Heart right ventricle (tissue), 16 donors: Measurements from ENCODE around the gene PCDHB12. TPM values are rescaled to one million over a fixed set of nuclear protein-coding genes. Genes with fewer than 3 reads are reported as not detected.
"Not testable (repeated sequence)": the region's sequence is repeated elsewhere in the genome, so short reads cannot be mapped to it uniquely, and the experiment has no call there.

ENCODE experiments used
- ATAC-seq, 8 donors: fragments of 200-7000 bp; cut with Tn5 transposase; one replicate each; pipeline ENCODE4 v1.9.1; 2020; ENCODE audit warnings: mild to moderate bottlenecking in 8 of 8, moderate library complexity in 8 of 8, moderate number of reproducible peaks in 1 of 8
- DNase-seq, 2 donors: peaks; one replicate each; pipeline ENCODE4 v3.0.0-alpha.2; 2020
- H3K27ac ChIP-seq, 10 donors: fragments of 200-600 bp; sonication (generic) in 2 of 10; one replicate each; pipeline versions ENCODE4 v1.5.0 to v1.8.0; 2020 to 2022; ENCODE audit warnings: mild to moderate bottlenecking in 3 of 10
- H3K27me3 ChIP-seq, 7 donors: fragments of 200-600 bp; one replicate each; pipeline ENCODE4 v1.8.0; 2021 to 2022; ENCODE audit warnings: mild to moderate bottlenecking in 2 of 7
- H3K36me3 ChIP-seq, 9 donors: fragments of 200-600 bp; sonication (generic) in 1 of 9; one replicate each; pipeline versions ENCODE4 v1.5.0 to v1.8.0; 2020 to 2022; ENCODE audit warnings: mild to moderate bottlenecking in 2 of 9
- H3K4me1 ChIP-seq, 9 donors: fragments of 200-600 bp; sonication (generic) in 1 of 9; one replicate each; pipeline versions ENCODE4 v1.5.0 to v1.8.0; 2020 to 2022; ENCODE audit warnings: mild to moderate bottlenecking in 4 of 9
- H3K4me3 ChIP-seq, 10 donors: fragments of 200-600 bp; sonication (generic) in 2 of 10; one replicate each; pipeline versions ENCODE4 v1.5.0 to v1.8.0; 2020 to 2022; ENCODE audit warnings: mild to moderate bottlenecking in 7 of 10, moderate library complexity in 2 of 10
- H3K9me3 ChIP-seq, 11 donors: fragments of 200-600 bp in 10 of 11; sonication (generic) in 2 of 11; one replicate each; pipeline versions ENCODE4 v1.5.0 to v1.8.0; 2013 to 2022; ENCODE audit warnings: mild to moderate bottlenecking in 2 of 11, control low read depth in 1 of 11, moderate library complexity in 1 of 11
- CTCF ChIP-seq, 9 donors: fragments of 200-600 bp; sonication (generic) in 2 of 9; IDR thresholded peaks; one replicate each; pipeline versions ENCODE4 v1.5.0 to v1.8.0; 2021 to 2022; ENCODE audit warnings: antibody characterized with exemption in 9 of 9, mild to moderate bottlenecking in 5 of 9, moderate library complexity in 1 of 9
- WGBS, 2 donors: extraction: QIAGEN DNeasy Blood & Tissue Kit; methylation state at CpG; one replicate each; pipeline ENCODE4 v1.1.7; 2013; ENCODE audit warnings: inconsistent platforms in 1 of 2; 5-methylcytosine and 5-hydroxymethylcytosine counted together
- intact Hi-C, 10 donors: fragments of 100-400 bp; cut with DNase I; formaldehyde crosslinking; loops; one replicate each; pipeline versions ENCODE4 v1.11.1 to v1.14.2; 2022
- polyA plus RNA-seq, 2 donors: library from polyadenylated mRNA; stranded (reverse); fragments of 200-250 nt; gene quantifications; one replicate each; pipeline ENCODE4 v1.2.3, GENCODE V29; 2013
- total RNA-seq, 10 donors: library from RNA; stranded (reverse); fragmentation: NEBNext Ultra II Directional in 3 of 10; extraction: Animal tissue kit (Norgen Biotek cat#: 25700) in 3 of 10; gene quantifications; one replicate each; pipeline versions ENCODE4 v1.2.1 to v1.2.4, GENCODE V29; 2021 to 2023
- donor health status: Arrhythmogenic right ventricular cardiomyopathy.
- donor health status: ischemic (EF 13 %, LVEDD 7.1; RV severe dilation, severe dysfunction).
- donor health status: healthy with polysubstance abuse.
- donor health status: DM: no; HTN: yes; CAD: no.
- donor health status: DM: no; HTN: no; CAD: no.
- donor health status: ischemic (EF 25% LVEDD 6.9; RV normal size, moderate dysfunction).
- donor health status: ischemic (EF 25% LVEDD 5.7; RV mildly dilated, moderate dysfunction).
- donor health status: healthy.
- donor health status: DM: yes; HTN: yes; CAD: no.
- donor health status: Ischemic cardiomyopathy.
- donor health status: ischemic (EF 35%, LVEDD 5.7; RV mildly dilated, moderate dysfunction).
- donor health status: nonischemic (EF 11% LVEDD 7.7; RV severe dilation, severe dysfunction).
- donor health status: DM: yes; HTN: yes; CAD: no.
- donor health status: PGD.
- donor health status: ischemic (EF 29% LVEDD 5.4; RV normal size, mild dysfunction).
- donor health status: nonischemic (EF 23%, LVEDD 6.1; RV moderate dilation, normal function).

Gene PCDHB12
- total and polyA plus RNA-seq, 12 donors, result 0.51 to 1.7 (median 1.0) TPM

GRCh38 chr5:141192110-141192725 lies 16.3 kb upstream of the PCDHB12 start, which contains the start of gene PCDHB10:
TSS of gene PCDHB10 (plus strand) at chr5:141192353. CDS start at chr5:141192553, 200 bp downstream.
- DNase-seq, result no peak
- H3K27ac ChIP-seq, result no peak within 1 kb of the TSS
- TF ChIP-seq CTCF (IDR thresholded peaks at IDR 0.05), result peak in 7 of 9 donors; percentile 29 to 48 (median 43)
- H3K36me3 ChIP-seq, result no peaks in the 10 kb centered on the region
- 6 to 9% methylated on average over 10 of the region's 10 CpGs for WGBS, 2 donors
- H3K4me3 ChIP-seq, result peak within 1 kb of the TSS in 1 of 10 donors; percentile 16
- no peak for ATAC-seq
- intact Hi-C loops, result no loop called here
- peaks cover 0 to 89% (median 57%) of the 10 kb centered on the region in 11 donors for H3K9me3 ChIP-seq
- no peaks in the 10 kb centered on the region for H3K4me1 ChIP-seq
- H3K27me3 ChIP-seq, result peaks cover 0 to 21% (median 9%) of the 10 kb centered on the region in 7 donors

- intact Hi-C loops, H3K27ac ChIP-seq, H3K4me3 ChIP-seq, ATAC-seq, H3K36me3 ChIP-seq, H3K4me1 ChIP-seq, DNase-seq: not testable (repeated sequence)
- H3K9me3 ChIP-seq, result peaks cover 0 to 93% (median 62%) of the 10 kb centered on the region in 11 donors
- peaks cover 0 to 17% (median 6%) of the 10 kb centered on the region in 7 donors for H3K27me3 ChIP-seq
- 23 to 31% methylated on average over 5 to 24 of the region's 37 CpGs for WGBS, 2 donors
Observed at GRCh38 chr5:141194332-141194731, 14.2 kb upstream of the PCDHB12 start.

- intact Hi-C loops, result no loop called here
Observed at GRCh38 chr5:141196363-141196762, 12.2 kb upstream of the PCDHB12 start.

GRCh38 chr5:141199359-141200235 lies 8.9 kb upstream of the PCDHB12 start, which contains the start of gene PCDHB11:
TSS of gene PCDHB11 (plus strand) at chr5:141199627. CDS start at chr5:141199775, 148 bp downstream.
- H3K4me1 ChIP-seq, result no peaks in the 10 kb centered on the region
- H3K27ac ChIP-seq, result no peak within 1 kb of the TSS
- peak within 1 kb of the TSS in 6 of 10 donors; percentile 1 to 20 (median 15) for H3K4me3 ChIP-seq
- DNase-seq, result no peak
- peaks cover 0 to 98% (median 56%) of the 10 kb centered on the region in 11 donors for H3K9me3 ChIP-seq
- H3K36me3 ChIP-seq, result peaks cover 0 to 18% (median 0%) of the 10 kb centered on the region in 9 donors
- WGBS, 2 donors, result 32 to 33% methylated on average over 21 of the region's 21 CpGs
- ATAC-seq, result no peak
- intact Hi-C loops, result loop anchor here in 1 of 10 donors (10.0 kb wide), 1 partner anchor 125 kb away; the partner anchor contains the start of gene TAF7
- TF ChIP-seq CTCF (IDR thresholded peaks at IDR 0.05), result peak in 4 of 9 donors; percentile 4 to 19 (median 18)
- H3K27me3 ChIP-seq, result peaks cover 0 to 20% (median 9%) of the 10 kb centered on the region in 7 donors

More at GRCh38 chr5:141196363-141196762, 12.2 kb upstream of the PCDHB12 start:
- peaks cover 0 to 91% (median 57%) of the 10 kb centered on the region in 11 donors for H3K9me3 ChIP-seq
- WGBS, 2 donors, result 26 to 29% methylated on average over 3 of the region's 3 CpGs
- no peak overlapping the region for H3K4me3 ChIP-seq
- no peaks in the 10 kb centered on the region for H3K4me1 ChIP-seq
- peaks cover 0 to 12% (median 6%) of the 10 kb centered on the region in 7 donors for H3K27me3 ChIP-seq
- no peak overlapping the region for H3K27ac ChIP-seq
- TF ChIP-seq CTCF (IDR thresholded peaks at IDR 0.05), result no peak
- H3K36me3 ChIP-seq, result peaks cover 0 to 4% (median 0%) of the 10 kb centered on the region in 9 donors
- DNase-seq (no peak), ATAC-seq (no peak)

GRCh38 chr5:141201126-141201525 lies 7.4 kb upstream of the PCDHB12 start:
- not testable (repeated sequence) for H3K27ac ChIP-seq, DNase-seq, ATAC-seq, H3K4me1 ChIP-seq, H3K4me3 ChIP-seq
- 24 to 26% methylated on average over 23 to 27 of the region's 38 CpGs for WGBS, 2 donors
- peaks cover 0 to 98% (median 53%) of the 10 kb centered on the region in 11 donors for H3K9me3 ChIP-seq
- intact Hi-C loops, result loop anchor here in 1 of 10 donors (10.0 kb wide), 1 partner anchor 124 kb away; the partner anchor contains the start of gene TAF7
- peaks cover 0 to 29% (median 9%) of the 10 kb centered on the region in 7 donors for H3K27me3 ChIP-seq
- peaks cover 0 to 30% (median 0%) of the 10 kb centered on the region in 9 donors for H3K36me3 ChIP-seq

- not testable (repeated sequence) for DNase-seq
Observed at GRCh38 chr5:141201646-141202045, 6.9 kb upstream of the PCDHB12 start.

GRCh38 chr5:141210281-141210680 lies 1.8 kb downstream of the PCDHB12 start:
- intact Hi-C loops, result loop anchor here in 4 of 10 donors (10.0 kb wide), 2 partner anchors 205 to 355 kb away; partner anchors contain the start of genes PCDHGA10 (in 1 of the 4) and PCDHGB7 (in 1 of the 4)
- WGBS, 2 donors, result 31 to 32% methylated on average over 34 to 39 of the region's 39 CpGs
- Histone ChIP-seq H3K27me3 (peaks cover 0 to 40% (median 13%) of the 10 kb centered on the region in 7 donors), H3K9me3 (peaks cover 0 to 95% (median 37%) of the 10 kb centered on the region in 11 donors), H3K36me3 (peaks cover 0 to 17% (median 0%) of the 10 kb centered on the region in 9 donors)
- not testable (repeated sequence) for H3K4me3 ChIP-seq, ATAC-seq, H3K4me1 ChIP-seq, H3K27ac ChIP-seq, DNase-seq

More at GRCh38 chr5:141201646-141202045, 6.9 kb upstream of the PCDHB12 start:
- intact Hi-C loops, result loop anchor here in 1 of 10 donors (10.0 kb wide), 1 partner anchor 123 kb away; the partner anchor contains the start of gene TAF7
- H3K4me3 ChIP-seq, H3K27ac ChIP-seq, ATAC-seq, H3K4me1 ChIP-seq: not testable (repeated sequence)
- peaks cover 0 to 34% (median 9%) of the 10 kb centered on the region in 7 donors for H3K27me3 ChIP-seq
- peaks cover 0 to 98% (median 48%) of the 10 kb centered on the region in 11 donors for H3K9me3 ChIP-seq
- H3K36me3 ChIP-seq, result peaks cover 0 to 35% (median 0%) of the 10 kb centered on the region in 9 donors
- WGBS, 2 donors, result 25 to 28% methylated on average over 28 to 29 of the region's 35 CpGs
